H1 (cell line): ENCODE data around the gene SNX20. TPM values are rescaled to one million over a fixed set of nuclear protein-coding genes. Genes with fewer than 3 reads are reported as not detected.

Experiments used
- BRCA1 ChIP-seq: IDR thresholded peaks from 2 replicates; pipeline ENCODE4 v1.6.1; 2012; ENCODE audit warnings: low read depth, low read length, improper control_type of control experiment
- SUZ12 ChIP-seq: fragments of 200-600 bp; sonication (generic); IDR thresholded peaks from 2 replicates; pipeline ENCODE4 v1.6.1; 2012; ENCODE audit warnings: mild to moderate bottlenecking, inconsistent platforms, low read length, moderate library complexity, mixed read lengths
- polyA plus RNA-seq, 7 experiments: library from polyadenylated mRNA; depleted of rRNA in 3 of 7; stranded (reverse) in 5 of 7; unstranded in 2 of 7; fragments of >200 nt in 5 of 7; fragments of 200-250 nt in 2 of 7; gene quantifications; 1 replicate in 5 of 7; 2 replicates in 1 of 7; 4 replicates in 1 of 7; pipeline versions ENCODE4 v1.2.1 to v1.2.3, GENCODE V29; 2011 to 2013; ENCODE audit warnings: missing spikeins in 2 of 7, mixed read lengths in 2 of 7
- total RNA-seq: library from RNA; stranded (reverse); fragmentation: NEBNext Ultra II Directional; extraction: Animal tissue kit (Norgen Biotek cat#: 25700); gene quantifications from 2 replicates; pipeline ENCODE4 v1.2.1, GENCODE V29; 2021
- TF ChIP-seq, protein P1 (sequence below): fragments of 300-600 bp; sonication (generic); IDR thresholded peaks from 2 replicates; pipeline ENCODE4 v1.7.1; 2012; ENCODE audit warnings: low read length, moderate library complexity, mild to moderate bottlenecking, inconsistent platforms; ENCODE audit not compliant: insufficient replicate concordance

SNX20 gene
- total and polyA plus RNA-seq, 2 of the 8 experiments (the other 6 are each of a cell fraction or from before 2014, with no cell fraction given) = not detected

DNA sequence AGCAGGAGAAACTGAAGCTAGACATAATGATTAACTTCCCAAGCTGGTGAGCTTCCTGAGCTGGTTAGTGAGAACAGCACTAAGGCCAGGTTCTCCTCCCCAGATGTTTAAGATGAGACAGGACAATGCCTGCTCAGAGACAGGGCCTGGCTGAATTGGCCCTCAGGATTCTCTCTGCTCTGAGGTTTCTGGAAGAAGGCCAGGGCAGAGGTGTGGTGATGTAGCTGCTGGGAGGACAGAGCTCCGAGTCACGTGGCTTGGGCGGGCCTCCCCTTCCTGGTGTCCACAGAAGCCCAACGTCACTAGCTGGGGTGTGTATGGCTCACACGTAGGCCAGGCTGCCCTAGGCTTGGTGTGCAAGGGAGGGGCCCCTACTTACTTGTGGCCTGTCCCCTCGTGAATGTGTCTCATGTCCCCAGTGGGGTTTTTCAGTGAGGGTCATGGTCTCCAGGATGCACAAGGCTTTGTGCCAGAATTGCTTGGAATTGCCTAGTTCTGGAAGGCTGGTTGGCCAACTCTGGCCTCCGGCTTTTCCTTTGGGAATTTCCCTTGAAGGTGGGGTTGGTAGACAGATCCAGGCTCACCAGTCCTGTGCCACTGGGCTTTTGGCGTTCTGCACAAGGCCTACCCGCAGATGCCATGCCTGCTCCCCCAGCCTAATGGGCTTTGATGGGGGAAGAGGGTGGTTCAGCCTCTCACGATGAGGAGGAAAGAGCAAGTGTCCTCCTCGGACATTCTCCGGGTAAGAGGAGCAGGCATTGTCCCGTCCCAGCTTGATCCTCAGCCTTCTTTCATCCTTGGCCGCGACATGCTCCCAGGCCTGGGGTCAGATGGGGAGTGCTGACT is 15.7 kb upstream of the SNX20 start (continued):
- TF ChIP-seq SUZ12 = no peak
- TF ChIP-seq BRCA1 = no peak
- TF ChIP-seq, protein P1, sequence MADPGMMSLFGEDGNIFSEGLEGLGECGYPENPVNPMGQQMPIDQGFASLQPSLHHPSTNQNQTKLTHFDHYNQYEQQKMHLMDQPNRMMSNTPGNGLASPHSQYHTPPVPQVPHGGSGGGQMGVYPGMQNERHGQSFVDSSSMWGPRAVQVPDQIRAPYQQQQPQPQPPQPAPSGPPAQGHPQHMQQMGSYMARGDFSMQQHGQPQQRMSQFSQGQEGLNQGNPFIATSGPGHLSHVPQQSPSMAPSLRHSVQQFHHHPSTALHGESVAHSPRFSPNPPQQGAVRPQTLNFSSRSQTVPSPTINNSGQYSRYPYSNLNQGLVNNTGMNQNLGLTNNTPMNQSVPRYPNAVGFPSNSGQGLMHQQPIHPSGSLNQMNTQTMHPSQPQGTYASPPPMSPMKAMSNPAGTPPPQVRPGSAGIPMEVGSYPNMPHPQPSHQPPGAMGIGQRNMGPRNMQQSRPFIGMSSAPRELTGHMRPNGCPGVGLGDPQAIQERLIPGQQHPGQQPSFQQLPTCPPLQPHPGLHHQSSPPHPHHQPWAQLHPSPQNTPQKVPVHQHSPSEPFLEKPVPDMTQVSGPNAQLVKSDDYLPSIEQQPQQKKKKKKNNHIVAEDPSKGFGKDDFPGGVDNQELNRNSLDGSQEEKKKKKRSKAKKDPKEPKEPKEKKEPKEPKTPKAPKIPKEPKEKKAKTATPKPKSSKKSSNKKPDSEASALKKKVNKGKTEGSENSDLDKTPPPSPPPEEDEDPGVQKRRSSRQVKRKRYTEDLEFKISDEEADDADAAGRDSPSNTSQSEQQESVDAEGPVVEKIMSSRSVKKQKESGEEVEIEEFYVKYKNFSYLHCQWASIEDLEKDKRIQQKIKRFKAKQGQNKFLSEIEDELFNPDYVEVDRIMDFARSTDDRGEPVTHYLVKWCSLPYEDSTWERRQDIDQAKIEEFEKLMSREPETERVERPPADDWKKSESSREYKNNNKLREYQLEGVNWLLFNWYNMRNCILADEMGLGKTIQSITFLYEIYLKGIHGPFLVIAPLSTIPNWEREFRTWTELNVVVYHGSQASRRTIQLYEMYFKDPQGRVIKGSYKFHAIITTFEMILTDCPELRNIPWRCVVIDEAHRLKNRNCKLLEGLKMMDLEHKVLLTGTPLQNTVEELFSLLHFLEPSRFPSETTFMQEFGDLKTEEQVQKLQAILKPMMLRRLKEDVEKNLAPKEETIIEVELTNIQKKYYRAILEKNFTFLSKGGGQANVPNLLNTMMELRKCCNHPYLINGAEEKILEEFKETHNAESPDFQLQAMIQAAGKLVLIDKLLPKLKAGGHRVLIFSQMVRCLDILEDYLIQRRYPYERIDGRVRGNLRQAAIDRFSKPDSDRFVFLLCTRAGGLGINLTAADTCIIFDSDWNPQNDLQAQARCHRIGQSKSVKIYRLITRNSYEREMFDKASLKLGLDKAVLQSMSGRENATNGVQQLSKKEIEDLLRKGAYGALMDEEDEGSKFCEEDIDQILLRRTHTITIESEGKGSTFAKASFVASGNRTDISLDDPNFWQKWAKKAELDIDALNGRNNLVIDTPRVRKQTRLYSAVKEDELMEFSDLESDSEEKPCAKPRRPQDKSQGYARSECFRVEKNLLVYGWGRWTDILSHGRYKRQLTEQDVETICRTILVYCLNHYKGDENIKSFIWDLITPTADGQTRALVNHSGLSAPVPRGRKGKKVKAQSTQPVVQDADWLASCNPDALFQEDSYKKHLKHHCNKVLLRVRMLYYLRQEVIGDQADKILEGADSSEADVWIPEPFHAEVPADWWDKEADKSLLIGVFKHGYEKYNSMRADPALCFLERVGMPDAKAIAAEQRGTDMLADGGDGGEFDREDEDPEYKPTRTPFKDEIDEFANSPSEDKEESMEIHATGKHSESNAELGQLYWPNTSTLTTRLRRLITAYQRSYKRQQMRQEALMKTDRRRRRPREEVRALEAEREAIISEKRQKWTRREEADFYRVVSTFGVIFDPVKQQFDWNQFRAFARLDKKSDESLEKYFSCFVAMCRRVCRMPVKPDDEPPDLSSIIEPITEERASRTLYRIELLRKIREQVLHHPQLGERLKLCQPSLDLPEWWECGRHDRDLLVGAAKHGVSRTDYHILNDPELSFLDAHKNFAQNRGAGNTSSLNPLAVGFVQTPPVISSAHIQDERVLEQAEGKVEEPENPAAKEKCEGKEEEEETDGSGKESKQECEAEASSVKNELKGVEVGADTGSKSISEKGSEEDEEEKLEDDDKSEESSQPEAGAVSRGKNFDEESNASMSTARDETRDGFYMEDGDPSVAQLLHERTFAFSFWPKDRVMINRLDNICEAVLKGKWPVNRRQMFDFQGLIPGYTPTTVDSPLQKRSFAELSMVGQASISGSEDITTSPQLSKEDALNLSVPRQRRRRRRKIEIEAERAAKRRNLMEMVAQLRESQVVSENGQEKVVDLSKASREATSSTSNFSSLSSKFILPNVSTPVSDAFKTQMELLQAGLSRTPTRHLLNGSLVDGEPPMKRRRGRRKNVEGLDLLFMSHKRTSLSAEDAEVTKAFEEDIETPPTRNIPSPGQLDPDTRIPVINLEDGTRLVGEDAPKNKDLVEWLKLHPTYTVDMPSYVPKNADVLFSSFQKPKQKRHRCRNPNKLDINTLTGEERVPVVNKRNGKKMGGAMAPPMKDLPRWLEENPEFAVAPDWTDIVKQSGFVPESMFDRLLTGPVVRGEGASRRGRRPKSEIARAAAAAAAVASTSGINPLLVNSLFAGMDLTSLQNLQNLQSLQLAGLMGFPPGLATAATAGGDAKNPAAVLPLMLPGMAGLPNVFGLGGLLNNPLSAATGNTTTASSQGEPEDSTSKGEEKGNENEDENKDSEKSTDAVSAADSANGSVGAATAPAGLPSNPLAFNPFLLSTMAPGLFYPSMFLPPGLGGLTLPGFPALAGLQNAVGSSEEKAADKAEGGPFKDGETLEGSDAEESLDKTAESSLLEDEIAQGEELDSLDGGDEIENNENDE = no peak
